ENCODE data around the gene GSK3A. TPM values are rescaled to one million over a fixed set of nuclear protein-coding genes. Genes with fewer than 3 reads are reported as not detected.

Gene GSK3A
- total and polyA plus RNA-seq, 7 donors: 17.4 to 49.5 (median 28.5) TPM

- intact Hi-C loops (cut with DNase I): loop anchor here (1.0 kb wide), 1 partner anchor 33 kb away; no protein-coding TSS in a partner anchor
- H3K4me3 ChIP-seq: peak overlapping the region; percentile 66 to 80 (median 73)
- WGBS, 2 donors: 17 to 20% methylated on average over 6 of the region's 6 CpGs
- TF ChIP-seq EP300 (IDR thresholded peaks at IDR 0.05) (no peak), POLR2A (IDR thresholded peaks at IDR 0.05) (no peak), POLR2AphosphoS5 (IDR thresholded peaks at IDR 0.05) (no peak)
- TF ChIP-seq, protein P1, sequence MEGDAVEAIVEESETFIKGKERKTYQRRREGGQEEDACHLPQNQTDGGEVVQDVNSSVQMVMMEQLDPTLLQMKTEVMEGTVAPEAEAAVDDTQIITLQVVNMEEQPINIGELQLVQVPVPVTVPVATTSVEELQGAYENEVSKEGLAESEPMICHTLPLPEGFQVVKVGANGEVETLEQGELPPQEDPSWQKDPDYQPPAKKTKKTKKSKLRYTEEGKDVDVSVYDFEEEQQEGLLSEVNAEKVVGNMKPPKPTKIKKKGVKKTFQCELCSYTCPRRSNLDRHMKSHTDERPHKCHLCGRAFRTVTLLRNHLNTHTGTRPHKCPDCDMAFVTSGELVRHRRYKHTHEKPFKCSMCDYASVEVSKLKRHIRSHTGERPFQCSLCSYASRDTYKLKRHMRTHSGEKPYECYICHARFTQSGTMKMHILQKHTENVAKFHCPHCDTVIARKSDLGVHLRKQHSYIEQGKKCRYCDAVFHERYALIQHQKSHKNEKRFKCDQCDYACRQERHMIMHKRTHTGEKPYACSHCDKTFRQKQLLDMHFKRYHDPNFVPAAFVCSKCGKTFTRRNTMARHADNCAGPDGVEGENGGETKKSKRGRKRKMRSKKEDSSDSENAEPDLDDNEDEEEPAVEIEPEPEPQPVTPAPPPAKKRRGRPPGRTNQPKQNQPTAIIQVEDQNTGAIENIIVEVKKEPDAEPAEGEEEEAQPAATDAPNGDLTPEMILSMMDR (IDR thresholded peaks at IDR 0.05): no peak
- H3K4me1 ChIP-seq: peaks cover 0 to 89% (median 72%) of the 10 kb centered on the region in 4 donors
- peak overlapping the region; percentile 94 to 99 (median 96) for H3K27ac ChIP-seq
- DNase-seq: peak; percentile 72
- H3K27me3 ChIP-seq: no peaks in the 10 kb centered on the region
- peaks cover 0 to 8% (median 3%) of the 10 kb centered on the region in 4 donors for H3K36me3 ChIP-seq
- H3K9me3 ChIP-seq: no peaks in the 10 kb centered on the region
Observed at GRCh38 chr19:42279155-42279901, 36.9 kb upstream of the GSK3A start.

- H3K36me3 ChIP-seq: peaks cover 5 to 15% (median 10%) of the 10 kb centered on the region in 4 donors
- 74 to 76% methylated on average over 5 of the region's 5 CpGs for WGBS, 2 donors
- DNase-seq: peak; percentile 72
- H3K4me3 ChIP-seq: no peak overlapping the region
- no peaks in the 10 kb centered on the region for H3K27me3 ChIP-seq
- peak overlapping the region; percentile 94 to 99 (median 96) for H3K27ac ChIP-seq
- TF ChIP-seq POLR2A (IDR thresholded peaks at IDR 0.05): no peak
- no peaks in the 10 kb centered on the region for H3K9me3 ChIP-seq
- H3K4me1 ChIP-seq: peaks cover 0 to 89% (median 74%) of the 10 kb centered on the region in 4 donors
- intact Hi-C loops (cut with DNase I): loop anchor here (1.0 kb wide), 1 partner anchor 32 kb away; no protein-coding TSS in a partner anchor
Observed at GRCh38 chr19:42278452-42279154, 36.2 kb upstream of the GSK3A start.

- 60 to 67% methylated on average over 10 of the region's 10 CpGs for WGBS, 2 donors
- Histone ChIP-seq H3K4me3 (peak overlapping the region in 1 of 4 donors; percentile 7), H3K27ac (peak overlapping the region; percentile 94 to 99 (median 96)), H3K9me3 (no peaks in the 10 kb centered on the region), H3K27me3 (no peaks in the 10 kb centered on the region), H3K36me3 (peaks cover 12 to 22% (median 16%) of the 10 kb centered on the region in 4 donors), H3K4me1 (peaks cover 0 to 83% (median 68%) of the 10 kb centered on the region in 4 donors)
- intact Hi-C loops (cut with DNase I): no loop called here
- TF ChIP-seq POLR2A (IDR thresholded peaks at IDR 0.05) (no peak), EP300 (IDR thresholded peaks at IDR 0.05) (no peak), POLR2AphosphoS5 (IDR thresholded peaks at IDR 0.05) (no peak)
- TF ChIP-seq, protein P1 (IDR thresholded peaks at IDR 0.05): no peak
- DNase-seq: peak; percentile 71
Observed at GRCh38 chr19:42277821-42278451, 35.5 kb upstream of the GSK3A start.

DNA sequence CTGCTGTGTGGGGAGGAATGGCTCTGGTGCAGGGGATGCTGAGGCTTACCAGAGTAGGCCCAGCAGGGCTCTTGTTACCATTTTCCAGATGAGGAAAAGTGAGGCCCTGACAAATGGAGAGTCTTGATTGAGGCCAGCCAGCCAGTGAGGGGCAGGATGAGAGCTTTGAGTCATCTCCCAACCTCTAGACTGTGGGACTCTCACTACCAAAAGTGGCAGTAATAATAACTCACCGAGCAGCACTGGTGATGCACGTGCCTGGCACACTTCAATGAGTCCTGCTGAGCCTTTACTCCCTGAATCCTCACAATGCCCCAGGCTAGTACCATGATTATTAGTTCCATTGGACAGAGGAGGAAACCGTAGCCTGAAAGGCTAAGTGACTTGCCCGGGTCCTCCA, 34.4 kb upstream of the GSK3A start:
- Histone ChIP-seq H3K27me3 (no peaks in the 10 kb centered on the region), H3K36me3 (peaks cover 16 to 33% (median 21%) of the 10 kb centered on the region in 4 donors), H3K4me1 (peaks cover 0 to 72% (median 58%) of the 10 kb centered on the region in 4 donors), H3K27ac (peak overlapping the region; percentile 94 to 99 (median 96)), H3K9me3 (no peaks in the 10 kb centered on the region), H3K4me3 (no peak overlapping the region)
- intact Hi-C loops (cut with DNase I): no loop called here
- no peak for DNase-seq
- WGBS, 2 donors: 91% methylated on average over 4 of the region's 4 CpGs
- TF ChIP-seq POLR2AphosphoS5 (IDR thresholded peaks at IDR 0.05) (no peak), POLR2A (IDR thresholded peaks at IDR 0.05) (no peak), EP300 (IDR thresholded peaks at IDR 0.05) (no peak)
- TF ChIP-seq, protein P1 (IDR thresholded peaks at IDR 0.05): no peak
